ENCODE results near the gene RCE1. TPM values are rescaled to one million over a fixed set of nuclear protein-coding genes. Genes with fewer than 3 reads are reported as not detected.

RCE1 gene
- total RNA-seq, 1 experiment from 2014 or later = 20.4 TPM

- H2AFZ ChIP-seq (ENCODE audit: low read length) = peak overlapping the region; percentile 56
- H3K4me1 ChIP-seq (ENCODE audit: low read length) = peaks cover 30% of the 10 kb centered on the region
- H3K9me2 ChIP-seq (replicated peaks; ENCODE audit: insufficient read depth, low read length) = no peaks in the 10 kb centered on the region
- H3K79me2 ChIP-seq (ENCODE audit: low read length) = no peaks in the 10 kb centered on the region
- peak overlapping the region; percentile 2; the same call in 1 of the 2 replicates for H3K4me3 ChIP-seq (ENCODE audit: low read length)
- H3K9ac ChIP-seq (ENCODE audit: low read length) = peak overlapping the region; percentile 46
- H3K36me3 ChIP-seq (ENCODE audit: insufficient read depth, low read length) = no peaks in the 10 kb centered on the region
- H3K27ac ChIP-seq (ENCODE audit: low read length) = peak overlapping the region; percentile 58
- no peaks in the 10 kb centered on the region for H4K20me1 ChIP-seq (ENCODE audit: insufficient read depth, low read depth, low read length)
- no peaks in the 10 kb centered on the region for H3K27me3 ChIP-seq (ENCODE audit: low read length)
- DNase-seq = peak; percentile 89
- peak overlapping the region; percentile 53 for H3K4me2 ChIP-seq (ENCODE audit: low read depth, low read length, poor library complexity, severe bottlenecking)
- no peaks in the 10 kb centered on the region for H3K9me3 ChIP-seq (ENCODE audit: low read length)
Measured at GRCh38 chr11:66880496-66881450, 37.5 kb downstream of the RCE1 start.

- Histone ChIP-seq H3K27me3 (ENCODE audit: low read length) (no peaks in the 10 kb centered on the region), H3K4me1 (ENCODE audit: low read length) (peaks cover 30% of the 10 kb centered on the region), H3K36me3 (ENCODE audit: insufficient read depth, low read length) (no peaks in the 10 kb centered on the region), H3K4me2 (ENCODE audit: low read depth, low read length, poor library complexity, severe bottlenecking) (peak overlapping the region; percentile 53), H3K79me2 (ENCODE audit: low read length) (no peaks in the 10 kb centered on the region), H3K27ac (ENCODE audit: low read length) (peak overlapping the region; percentile 58), H3K9me3 (ENCODE audit: low read length) (no peaks in the 10 kb centered on the region), H4K20me1 (ENCODE audit: insufficient read depth, low read depth, low read length) (no peaks in the 10 kb centered on the region), H3K4me3 (ENCODE audit: low read length) (peak overlapping the region; percentile 2; the same call in 1 of the 2 replicates), H3K9me2 (replicated peaks; ENCODE audit: insufficient read depth, low read length) (no peaks in the 10 kb centered on the region), H2AFZ (ENCODE audit: low read length) (peak overlapping the region; percentile 56; the same call in 1 of the 2 replicates), H3K9ac (ENCODE audit: low read length) (peak overlapping the region; percentile 46)
- peak; percentile 51 for DNase-seq
Measured at GRCh38 chr11:66881451-66881835, 38.2 kb downstream of the RCE1 start.

GRCh38 chr11:66881927-66882452 is 38.7 kb downstream of the RCE1 start:
- Histone ChIP-seq H3K4me2 (ENCODE audit: low read depth, low read length, poor library complexity, severe bottlenecking) (peak overlapping the region; percentile 53), H2AFZ (ENCODE audit: low read length) (no peak overlapping the region), H3K79me2 (ENCODE audit: low read length) (no peaks in the 10 kb centered on the region), H3K4me3 (ENCODE audit: low read length) (no peak overlapping the region), H3K9ac (ENCODE audit: low read length) (no peak overlapping the region), H3K36me3 (ENCODE audit: insufficient read depth, low read length) (no peaks in the 10 kb centered on the region), H3K9me3 (ENCODE audit: low read length) (no peaks in the 10 kb centered on the region), H3K27me3 (ENCODE audit: low read length) (no peaks in the 10 kb centered on the region), H3K4me1 (ENCODE audit: low read length) (peaks cover 30% of the 10 kb centered on the region), H4K20me1 (ENCODE audit: insufficient read depth, low read depth, low read length) (no peaks in the 10 kb centered on the region), H3K27ac (ENCODE audit: low read length) (no peak overlapping the region), H3K9me2 (replicated peaks; ENCODE audit: insufficient read depth, low read length) (no peaks in the 10 kb centered on the region)
- peak; percentile 49 for DNase-seq

- Histone ChIP-seq H3K4me2 (ENCODE audit: low read depth, low read length, poor library complexity, severe bottlenecking) (no peak overlapping the region), H3K36me3 (ENCODE audit: insufficient read depth, low read length) (no peaks in the 10 kb centered on the region), H2AFZ (ENCODE audit: low read length) (no peak overlapping the region), H3K4me1 (ENCODE audit: low read length) (peaks cover 30% of the 10 kb centered on the region), H3K9me3 (ENCODE audit: low read length) (no peaks in the 10 kb centered on the region), H3K9me2 (replicated peaks; ENCODE audit: insufficient read depth, low read length) (no peaks in the 10 kb centered on the region), H3K27me3 (ENCODE audit: low read length) (no peaks in the 10 kb centered on the region), H4K20me1 (ENCODE audit: insufficient read depth, low read depth, low read length) (no peaks in the 10 kb centered on the region), H3K79me2 (ENCODE audit: low read length) (no peaks in the 10 kb centered on the region), H3K27ac (ENCODE audit: low read length) (no peak overlapping the region), H3K9ac (ENCODE audit: low read length) (no peak overlapping the region), H3K4me3 (ENCODE audit: low read length) (no peak overlapping the region)
- DNase-seq = no peak
Measured at GRCh38 chr11:66882561-66883015, 39.3 kb downstream of the RCE1 start.

- Histone ChIP-seq H2AFZ (ENCODE audit: low read length) (peak overlapping the region; percentile 75; the same call in 1 of the 2 replicates), H3K79me2 (ENCODE audit: low read length) (no peaks in the 10 kb centered on the region), H3K9ac (ENCODE audit: low read length) (no peak overlapping the region), H3K9me3 (ENCODE audit: low read length) (no peaks in the 10 kb centered on the region), H3K36me3 (ENCODE audit: insufficient read depth, low read length) (no peaks in the 10 kb centered on the region), H3K4me1 (ENCODE audit: low read length) (peaks cover 30% of the 10 kb centered on the region), H3K4me2 (ENCODE audit: low read depth, low read length, poor library complexity, severe bottlenecking) (peak overlapping the region; percentile 35), H4K20me1 (ENCODE audit: insufficient read depth, low read depth, low read length) (no peaks in the 10 kb centered on the region), H3K27ac (ENCODE audit: low read length) (no peak overlapping the region), H3K9me2 (replicated peaks; ENCODE audit: insufficient read depth, low read length) (no peaks in the 10 kb centered on the region), H3K4me3 (ENCODE audit: low read length) (no peak overlapping the region), H3K27me3 (ENCODE audit: low read length) (no peaks in the 10 kb centered on the region)
- peak; percentile 89 for DNase-seq
Measured at GRCh38 chr11:66883016-66883965, 40.0 kb downstream of the RCE1 start.

- no peak overlapping the region for H3K4me3 ChIP-seq (ENCODE audit: low read length)
- H3K9me2 ChIP-seq (replicated peaks; ENCODE audit: insufficient read depth, low read length) = no peaks in the 10 kb centered on the region
- no peak for DNase-seq
- no peak overlapping the region for H3K9ac ChIP-seq (ENCODE audit: low read length)
- no peaks in the 10 kb centered on the region for H3K79me2 ChIP-seq (ENCODE audit: low read length)
- H3K27ac ChIP-seq (ENCODE audit: low read length) = no peak overlapping the region
- H3K36me3 ChIP-seq (ENCODE audit: insufficient read depth, low read length) = no peaks in the 10 kb centered on the region
- no peaks in the 10 kb centered on the region for H3K27me3 ChIP-seq (ENCODE audit: low read length)
- peaks cover 30% of the 10 kb centered on the region for H3K4me1 ChIP-seq (ENCODE audit: low read length)
- H3K9me3 ChIP-seq (ENCODE audit: low read length) = no peaks in the 10 kb centered on the region
- no peak overlapping the region for H3K4me2 ChIP-seq (ENCODE audit: low read depth, low read length, poor library complexity, severe bottlenecking)
- H4K20me1 ChIP-seq (ENCODE audit: insufficient read depth, low read depth, low read length) = no peaks in the 10 kb centered on the region
- no peak overlapping the region for H2AFZ ChIP-seq (ENCODE audit: low read length)
Measured at GRCh38 chr11:66884443-66884842, 41.2 kb downstream of the RCE1 start.

GRCh38 chr11:66885469-66885868 is 42.2 kb downstream of the RCE1 start:
- Histone ChIP-seq H3K9me2 (replicated peaks; ENCODE audit: insufficient read depth, low read length) (no peaks in the 10 kb centered on the region), H3K9me3 (ENCODE audit: low read length) (no peaks in the 10 kb centered on the region), H3K27me3 (ENCODE audit: low read length) (no peaks in the 10 kb centered on the region), H3K4me3 (ENCODE audit: low read length) (no peak overlapping the region), H3K36me3 (ENCODE audit: insufficient read depth, low read length) (no peaks in the 10 kb centered on the region), H3K79me2 (ENCODE audit: low read length) (no peaks in the 10 kb centered on the region), H3K4me2 (ENCODE audit: low read depth, low read length, poor library complexity, severe bottlenecking) (no peak overlapping the region), H3K9ac (ENCODE audit: low read length) (no peak overlapping the region), H3K27ac (ENCODE audit: low read length) (no peak overlapping the region), H2AFZ (ENCODE audit: low read length) (no peak overlapping the region), H4K20me1 (ENCODE audit: insufficient read depth, low read depth, low read length) (no peaks in the 10 kb centered on the region), H3K4me1 (ENCODE audit: low read length) (peaks cover 20% of the 10 kb centered on the region)
- DNase-seq = no peak
